Islet of Langerhans (tissue), 1 donor: ENCODE results near the gene FAM25G.
"Not testable (repeated sequence)": the region's sequence is repeated elsewhere in the genome, so short reads cannot be mapped to it uniquely, and the experiment has no call there.

ENCODE experiments used
- FAIRE-seq: peaks from one replicate; lab custom pipeline; 2011; peaks lifted over from hg19 to GRCh38; lab: Jason Lieb, UNC

Gene FAM25G

DNA sequence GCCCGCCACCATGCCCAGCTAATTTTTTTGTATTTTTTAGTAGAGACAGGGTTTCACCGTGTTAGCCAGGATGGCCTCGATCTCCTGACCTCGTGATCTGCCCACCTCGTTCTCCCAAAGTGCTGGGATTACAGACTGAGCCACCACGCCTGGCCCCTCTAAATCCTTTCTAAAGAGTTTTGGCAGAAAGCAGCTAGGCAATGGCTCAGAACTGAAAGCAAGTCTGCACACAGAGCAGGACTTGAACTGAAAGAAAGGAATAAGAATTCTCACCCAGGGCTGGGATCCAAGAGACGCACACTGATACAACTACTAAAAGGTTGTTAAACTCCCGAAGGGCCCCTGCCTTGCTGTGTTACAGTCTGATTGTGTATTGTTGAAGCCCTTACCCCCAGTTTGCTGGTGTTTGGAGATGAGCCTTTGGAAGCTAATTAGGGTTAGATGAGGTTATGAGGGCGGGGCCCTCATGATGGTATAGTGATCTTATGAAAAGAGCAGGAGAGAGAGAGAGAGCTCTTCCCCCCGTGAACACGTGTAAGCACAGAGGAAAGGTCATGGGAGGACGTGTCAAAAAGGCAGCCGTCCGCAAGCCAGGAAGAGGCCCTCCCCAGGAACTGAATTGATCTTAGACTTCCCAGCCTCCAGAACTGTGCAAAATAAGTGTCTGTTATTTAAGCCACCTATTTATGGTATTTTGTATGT lies 26.1 kb downstream of the FAM25G start:
- FAIRE-seq, result not testable (repeated sequence)

DNA sequence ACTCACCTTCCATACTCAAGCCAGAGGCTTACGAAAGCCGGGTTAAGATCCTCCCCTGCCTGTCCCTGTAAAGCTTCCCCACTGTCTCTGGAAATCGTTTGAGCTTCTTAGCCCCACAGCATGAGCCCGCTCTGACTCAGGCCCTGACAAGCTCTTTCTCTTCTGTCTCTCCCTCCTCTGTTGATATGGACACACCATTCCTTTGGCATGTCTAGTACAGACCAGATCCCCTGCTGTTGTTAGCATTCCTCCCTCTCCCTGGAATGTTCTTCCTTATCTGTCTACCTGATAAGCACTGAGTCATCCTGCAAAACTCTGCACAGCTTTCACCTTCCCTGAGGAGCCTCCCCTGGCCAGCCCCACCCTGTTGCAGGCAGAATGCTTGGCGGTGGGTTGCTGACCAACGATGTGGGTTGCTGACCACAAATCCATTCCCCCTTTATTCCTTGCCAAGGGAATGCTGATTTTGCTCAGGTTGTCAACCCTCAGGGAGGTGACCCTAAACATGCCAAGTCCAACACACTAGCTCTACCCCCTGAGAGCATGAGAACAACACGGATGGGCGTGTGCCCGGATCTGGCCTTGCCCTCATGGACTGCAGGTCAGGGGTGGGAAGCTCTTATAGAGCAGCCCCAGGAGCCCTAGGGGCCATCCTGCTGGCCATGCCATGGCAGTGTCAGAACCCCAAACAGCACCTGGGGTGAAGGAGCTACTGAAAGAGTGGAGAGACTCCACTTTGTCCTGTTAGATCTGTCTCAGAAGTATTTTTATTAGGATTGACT lies 28.7 kb downstream of the FAM25G start:
- not testable (repeated sequence) for FAIRE-seq

DNA sequence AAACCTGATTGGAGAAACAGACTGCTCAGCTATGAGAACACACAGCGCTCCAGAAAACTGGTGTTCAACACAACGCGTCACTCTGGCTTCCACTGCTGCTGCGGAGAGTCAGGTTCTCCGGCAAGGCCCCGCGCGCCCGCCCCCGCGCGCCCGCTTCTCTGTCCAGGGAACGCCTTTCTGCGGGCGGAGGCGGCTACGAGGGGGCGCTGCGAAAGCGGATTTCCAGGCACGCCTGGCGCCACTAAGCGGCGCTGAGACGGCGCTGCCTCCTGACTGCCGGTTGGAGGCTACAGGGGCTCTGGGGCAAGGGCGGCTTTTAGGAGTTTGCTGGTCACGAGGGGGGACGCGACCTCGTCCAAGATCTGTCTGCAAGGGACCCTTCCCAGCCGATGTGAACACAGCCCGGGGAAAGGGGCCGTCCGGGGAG lies 30.2 kb downstream of the FAM25G start:
- FAIRE-seq, result not testable (repeated sequence)

DNA sequence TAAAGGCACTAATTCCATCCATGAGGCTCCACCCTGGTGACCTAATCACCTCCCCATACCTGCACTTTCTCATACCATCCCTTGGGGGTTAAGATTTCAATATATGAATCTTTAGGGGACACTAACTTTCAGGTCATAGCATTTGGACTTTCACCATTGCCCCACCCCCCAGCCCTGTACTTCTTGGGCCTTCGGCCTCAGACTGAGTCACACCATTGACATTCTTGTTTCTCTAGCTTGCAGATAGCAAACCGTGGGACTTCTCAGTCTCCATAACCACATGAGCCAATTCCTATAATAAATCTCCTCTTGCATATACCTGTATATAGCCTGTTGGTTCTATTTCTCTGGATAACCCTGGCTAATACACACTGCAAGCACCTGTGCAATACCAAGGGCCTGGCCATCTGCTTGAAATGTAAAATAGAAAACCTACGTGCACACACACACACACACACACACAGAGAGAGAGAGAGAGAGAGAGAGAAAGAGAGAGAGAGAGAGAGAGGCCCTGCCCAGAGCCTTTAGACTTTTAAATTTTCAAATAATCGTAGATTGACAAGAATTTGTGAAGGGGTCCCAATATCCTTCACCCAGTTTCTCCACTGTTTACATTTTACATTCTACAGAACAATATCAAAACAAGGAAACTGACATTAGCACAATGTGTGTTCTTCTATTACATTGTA lies 32.9 kb downstream of the FAM25G start:
- no peak for FAIRE-seq

DNA sequence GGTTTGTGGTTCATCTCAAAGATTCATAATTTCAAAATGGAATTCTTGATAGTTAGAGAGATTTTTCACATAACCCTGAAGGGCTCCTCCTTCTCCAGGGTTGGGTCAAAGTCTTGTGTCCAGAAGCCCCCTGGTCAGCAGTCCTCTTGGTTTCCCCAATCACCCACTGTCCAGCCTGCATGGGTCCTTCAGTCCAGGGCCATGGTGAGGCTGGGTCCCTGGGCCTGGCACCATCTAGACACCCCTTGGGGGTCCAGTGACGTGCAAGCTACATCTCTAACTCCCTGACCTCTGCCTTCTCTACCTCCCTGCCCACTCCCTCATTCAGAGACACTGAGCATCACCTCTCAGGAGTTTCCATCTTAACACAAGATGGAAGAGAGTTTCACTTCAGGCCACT lies 33.7 kb downstream of the FAM25G start:
- no peak for FAIRE-seq

DNA sequence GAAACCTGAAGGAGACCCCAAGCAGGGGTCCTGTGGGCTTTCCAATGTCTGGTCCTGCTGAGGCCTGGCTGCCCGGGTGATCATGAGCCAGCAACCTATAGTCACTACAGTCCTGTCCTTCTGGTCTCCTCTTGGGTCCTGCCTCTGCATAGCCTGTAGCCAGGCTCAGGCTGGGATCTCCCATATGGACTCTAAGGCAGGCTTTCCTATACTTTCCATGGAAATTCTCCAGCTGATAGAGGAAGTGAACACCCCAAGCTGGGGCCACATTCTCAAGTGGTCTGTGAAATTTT lies 34.0 kb downstream of the FAM25G start:
- FAIRE-seq, result no peak

DNA sequence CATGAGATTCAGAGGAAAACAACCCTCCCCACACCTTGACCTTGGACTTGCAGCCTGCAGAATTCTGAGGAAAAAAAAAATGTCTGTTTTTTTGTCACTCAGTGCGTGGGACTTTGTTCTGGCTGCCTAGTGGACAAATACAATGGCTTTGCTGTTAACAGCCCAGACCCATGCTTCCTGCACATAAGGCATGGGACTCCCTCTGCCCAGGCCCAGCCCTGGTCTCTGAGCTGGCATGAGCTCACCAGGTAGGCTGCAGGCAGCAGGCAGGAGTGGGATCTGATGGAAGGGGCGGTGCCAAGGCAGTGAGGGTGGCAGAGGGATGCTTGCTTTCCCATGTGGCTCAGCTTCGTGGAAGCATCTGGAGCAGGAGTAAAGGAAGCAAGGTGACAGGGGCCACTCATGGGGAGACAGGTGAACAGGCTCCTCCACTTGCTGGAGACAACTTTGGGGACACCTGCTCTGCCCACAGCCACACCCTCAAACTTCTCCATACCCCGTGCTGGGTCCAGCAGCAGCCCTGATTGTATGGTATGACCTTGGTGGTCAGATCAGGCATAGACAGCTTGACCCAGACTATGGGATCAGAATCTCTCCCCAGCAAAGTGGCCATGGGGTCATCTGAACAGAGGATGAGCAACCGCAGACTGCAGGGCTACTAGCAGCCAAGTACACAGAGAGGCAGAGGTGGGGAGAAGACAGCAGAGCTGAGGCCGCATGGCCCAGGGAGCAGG lies 34.5 kb downstream of the FAM25G start:
- FAIRE-seq, result no peak

DNA sequence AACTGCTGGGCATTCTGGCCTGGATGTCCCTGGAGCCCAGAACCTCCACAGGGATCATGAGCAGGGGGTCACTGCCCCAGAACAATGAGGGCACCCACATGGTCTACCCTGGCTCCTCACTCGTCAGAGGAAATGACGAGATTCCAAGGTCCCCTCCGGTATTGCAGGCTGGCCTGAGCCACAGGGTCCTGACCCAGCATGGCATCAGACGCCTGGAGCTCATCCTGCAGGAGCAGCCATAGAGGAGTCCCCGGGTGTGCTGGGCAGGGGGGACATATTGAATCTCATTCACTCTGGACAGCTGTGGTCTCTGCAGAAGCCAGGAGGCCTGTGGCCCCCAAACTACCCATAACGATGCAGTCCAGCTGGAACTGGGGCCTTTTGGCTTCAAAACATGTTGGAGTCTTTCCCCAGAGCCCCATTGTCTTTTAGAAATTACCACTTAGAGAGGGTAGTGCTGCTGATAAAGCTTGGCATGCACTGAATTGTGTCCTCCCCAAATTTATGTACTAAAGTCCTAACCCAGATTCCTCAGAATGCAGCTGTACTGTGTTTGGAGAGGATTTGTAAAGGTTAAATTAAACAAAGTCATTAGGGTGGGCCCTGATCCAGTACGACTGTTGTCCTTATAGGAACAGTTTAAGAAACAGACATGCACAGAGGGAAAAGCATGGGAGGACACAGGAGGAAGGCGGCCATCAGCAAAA lies 35.3 kb downstream of the FAM25G start:
- no peak for FAIRE-seq

DNA sequence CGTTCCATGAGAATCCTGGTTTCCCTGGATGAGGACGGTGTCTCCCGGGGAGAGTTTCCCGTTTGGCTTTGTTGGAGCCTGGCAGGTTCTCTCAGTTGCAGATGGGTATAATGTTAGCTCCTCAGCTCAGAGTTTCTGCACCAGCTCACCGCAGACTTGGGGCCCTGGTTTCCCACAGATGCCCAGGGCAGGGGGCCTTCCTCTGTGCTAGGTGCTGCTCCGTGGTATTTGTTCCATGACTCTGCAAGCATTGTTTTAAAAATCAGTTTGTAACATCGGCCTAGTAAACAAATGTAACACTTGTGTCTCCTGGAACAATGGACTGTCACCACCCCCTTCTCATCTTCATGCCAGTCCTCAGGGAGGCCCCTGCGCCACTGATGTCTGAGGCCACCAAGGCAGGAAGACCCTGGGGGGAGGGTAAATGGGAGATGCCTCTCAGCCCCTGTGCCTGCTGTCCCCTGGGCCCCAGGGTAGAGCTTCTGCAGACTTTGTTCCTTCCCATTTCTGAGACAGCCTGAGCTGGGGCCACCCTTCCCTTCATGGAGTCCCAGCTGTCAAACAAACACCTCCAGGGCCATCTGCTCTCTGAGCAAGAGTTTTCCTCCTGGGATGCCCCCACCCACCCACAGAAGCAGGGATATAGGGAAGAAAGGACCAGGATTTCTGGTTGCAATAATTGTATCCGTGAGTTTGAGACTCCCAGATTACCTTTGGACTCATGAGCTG lies 36.0 kb downstream of the FAM25G start:
- not testable (repeated sequence) for FAIRE-seq

DNA sequence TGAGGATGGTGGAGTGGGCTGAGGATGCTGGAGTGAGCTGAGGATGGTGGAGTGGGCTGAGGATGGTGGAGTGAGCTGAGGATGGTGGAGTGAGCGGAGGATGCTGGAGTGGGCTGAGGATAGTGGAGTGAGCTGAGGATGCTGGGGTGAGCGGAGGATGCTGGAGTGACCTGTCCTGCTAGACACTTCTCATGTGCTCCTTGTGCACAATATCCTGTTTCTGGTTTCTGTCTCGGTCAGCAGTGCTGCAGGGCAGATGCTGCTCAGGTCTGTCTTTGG lies 36.8 kb downstream of the FAM25G start:
- FAIRE-seq, result no peak

DNA sequence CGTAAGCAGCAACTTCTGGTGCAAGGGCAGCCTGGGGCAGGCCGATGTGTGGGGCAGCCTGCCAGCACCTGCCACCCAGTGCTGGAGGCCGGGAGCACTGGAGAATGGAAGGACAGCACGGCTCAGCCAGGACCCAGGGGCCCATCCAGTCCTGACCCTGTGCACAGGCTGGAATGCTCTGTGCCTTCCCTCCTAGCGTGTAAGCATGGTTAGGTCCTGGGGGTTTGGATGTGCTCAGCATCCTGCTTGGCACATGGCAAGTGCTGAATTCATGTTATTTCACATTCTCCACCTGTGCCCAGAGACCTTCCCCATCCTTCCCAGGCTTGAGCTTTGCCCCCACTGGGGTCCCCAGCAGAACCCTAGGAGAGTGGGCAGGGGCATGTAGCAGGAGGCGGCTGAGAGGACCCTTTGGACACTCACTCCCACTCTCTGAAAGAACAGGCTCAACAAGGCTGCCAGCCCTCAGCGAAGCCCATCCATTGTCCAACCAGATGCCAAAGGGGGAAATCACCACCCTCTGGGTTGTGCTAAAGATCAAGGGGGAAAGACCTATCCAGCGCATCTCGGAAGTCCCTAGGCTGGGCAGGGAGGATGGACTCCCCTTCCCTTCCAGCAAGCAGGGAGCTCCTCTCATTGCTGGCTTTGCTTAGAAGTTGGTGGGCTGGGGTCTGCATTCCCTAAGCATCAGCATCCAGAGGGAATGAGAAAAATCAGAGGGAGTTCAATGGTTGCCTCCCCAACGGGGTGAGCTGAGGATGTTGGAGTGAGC lies 37.3 kb downstream of the FAM25G start:
- FAIRE-seq, result no peak

DNA sequence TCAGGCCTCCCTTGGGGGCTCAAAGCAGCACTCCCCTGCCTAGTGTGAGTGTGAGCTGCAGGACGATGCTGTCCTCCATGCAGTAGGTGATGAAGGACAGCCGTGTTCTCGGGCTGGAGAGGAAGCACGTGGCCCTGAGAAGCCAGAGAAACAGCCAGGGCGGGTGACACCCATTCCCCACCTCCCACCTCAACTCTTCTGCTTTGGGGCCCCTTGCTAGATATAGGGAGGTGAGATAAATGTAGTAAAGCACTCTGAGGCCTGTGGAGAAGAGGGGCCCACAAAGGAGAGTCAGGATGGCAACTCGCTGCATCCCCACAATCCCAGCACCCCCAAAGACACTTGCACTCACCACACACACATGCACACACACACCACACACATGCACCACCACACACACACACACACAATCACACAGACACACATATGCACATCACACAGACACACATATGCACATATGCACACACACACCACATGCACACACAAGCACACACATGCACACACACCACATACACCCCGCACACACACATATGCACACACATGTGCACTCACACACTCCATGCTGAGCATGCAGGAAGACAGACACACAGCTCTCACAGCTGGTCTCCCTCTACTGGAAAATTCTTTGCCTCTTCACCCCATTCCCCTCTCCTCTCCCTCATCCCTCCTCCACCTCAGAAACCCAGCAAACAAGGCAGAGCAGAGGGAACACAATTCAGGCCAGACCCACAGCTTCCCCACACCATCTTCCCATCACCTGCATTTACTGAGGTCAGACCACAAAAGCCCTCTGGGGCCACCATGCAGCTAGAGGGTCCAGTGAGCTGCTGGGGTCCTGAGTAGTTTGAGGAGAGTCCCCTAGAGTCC lies 38.1 kb downstream of the FAM25G start:
- FAIRE-seq, result no peak

DNA sequence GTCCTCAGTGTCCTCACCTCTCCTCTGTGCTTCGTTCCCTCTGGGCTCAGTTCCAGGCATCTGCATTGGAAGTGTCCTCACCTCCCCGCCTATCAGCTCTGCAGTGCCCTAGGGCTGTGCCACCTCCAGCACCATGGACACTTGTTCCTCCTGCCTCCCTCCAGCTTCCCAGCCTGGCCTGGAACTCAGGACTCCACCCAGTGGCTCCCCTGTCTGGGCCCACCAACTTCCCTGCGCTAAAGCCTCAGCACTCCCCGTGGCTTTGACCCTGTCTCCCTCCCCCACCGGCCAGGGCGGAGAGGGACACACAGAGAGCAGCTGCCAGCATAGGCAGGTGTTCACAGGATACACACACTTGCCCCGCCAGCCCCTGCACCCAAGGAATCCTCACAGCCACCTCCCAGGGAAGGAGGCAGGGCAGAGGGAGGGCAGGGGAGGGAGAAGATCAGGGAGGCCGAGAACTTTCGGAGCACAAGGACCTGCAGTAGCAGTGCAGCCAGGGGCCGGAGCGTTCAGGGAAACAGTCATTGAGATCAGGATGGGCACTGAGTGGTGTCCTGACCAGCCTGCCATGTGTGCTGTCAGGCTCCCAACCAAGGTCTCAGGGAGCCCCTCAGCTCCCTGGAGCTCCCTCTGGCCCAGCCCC lies 38.9 kb downstream of the FAM25G start:
- no peak for FAIRE-seq

DNA sequence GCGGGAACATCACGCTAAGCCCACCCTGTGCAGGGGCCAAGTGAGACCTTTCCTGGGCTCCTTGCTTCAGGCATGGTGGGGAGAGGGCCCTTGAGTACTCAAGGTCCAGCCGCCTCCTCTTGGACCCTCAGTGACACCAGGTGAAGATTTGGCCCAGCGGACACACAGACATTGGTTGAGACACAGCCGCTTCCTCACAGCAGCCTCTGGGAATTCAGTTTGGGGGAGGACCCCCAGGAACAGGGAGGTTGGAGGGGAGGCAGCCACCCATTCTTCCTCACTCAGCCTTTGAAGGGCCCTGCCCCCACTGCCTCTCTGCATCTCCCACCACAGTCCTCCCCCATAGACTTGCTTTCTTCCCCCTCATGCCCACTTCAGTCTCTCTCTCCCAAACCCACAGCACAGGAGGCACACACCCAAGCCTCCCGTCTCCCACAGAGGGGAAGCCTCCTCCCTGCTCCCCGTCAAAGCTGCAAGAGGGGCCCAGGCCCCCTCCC lies 39.5 kb downstream of the FAM25G start:
- no peak for FAIRE-seq

DNA sequence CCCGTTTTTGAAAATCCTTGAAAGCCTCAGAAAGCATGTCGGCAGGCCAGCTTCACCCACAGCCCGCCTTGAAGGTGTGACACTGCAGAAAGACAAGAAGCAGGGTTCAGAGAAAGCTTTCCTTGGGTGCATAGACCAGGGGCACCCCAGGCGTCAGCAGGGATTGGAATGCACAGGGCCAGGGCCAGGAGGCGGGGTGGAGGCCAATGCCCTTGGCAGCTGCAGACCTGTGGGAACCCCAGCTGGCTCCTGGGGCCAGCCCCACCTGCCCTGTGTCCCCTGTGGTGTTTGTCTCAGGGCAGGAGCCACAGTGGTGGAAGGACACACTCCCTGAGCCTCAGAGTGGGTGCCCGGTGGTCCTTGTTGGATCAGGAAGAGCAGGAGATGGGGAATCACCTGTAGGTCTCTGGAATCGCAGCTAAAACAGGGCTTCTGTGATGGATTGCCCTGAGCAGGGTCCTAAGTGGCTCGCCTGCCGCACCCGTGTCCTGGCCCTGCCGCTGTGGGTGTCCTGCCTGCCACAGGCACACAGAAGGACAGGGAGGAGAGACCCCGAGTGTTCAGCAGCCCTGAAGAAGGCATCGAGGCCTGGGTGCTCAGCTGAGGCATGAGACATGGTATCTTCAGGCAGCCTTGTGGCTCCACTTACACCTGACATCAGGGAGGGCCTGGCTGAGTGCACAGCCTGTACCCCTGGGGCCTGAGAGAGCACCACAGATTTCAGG lies 40.1 kb downstream of the FAM25G start:
- no peak for FAIRE-seq

DNA sequence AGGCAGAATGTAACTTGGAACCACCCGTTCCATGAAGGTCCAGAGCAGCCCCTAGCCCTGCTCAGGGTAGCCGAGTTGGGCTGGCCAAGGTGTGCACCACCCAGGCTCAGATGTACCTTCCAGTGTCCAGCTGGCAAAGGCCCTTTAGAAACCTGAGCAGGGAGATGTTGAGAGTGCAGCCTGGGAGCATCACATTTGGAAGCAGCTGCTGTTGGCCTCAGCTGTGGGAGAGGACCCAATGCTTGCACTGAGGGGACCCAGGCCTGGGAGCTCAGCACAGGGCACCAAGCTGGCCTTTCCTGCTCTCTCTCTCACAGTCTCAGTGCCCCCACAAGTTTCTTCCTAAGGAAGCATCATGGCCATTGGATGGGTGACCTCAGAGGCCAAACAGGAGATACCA lies 41.1 kb downstream of the FAM25G start:
- no peak for FAIRE-seq

DNA sequence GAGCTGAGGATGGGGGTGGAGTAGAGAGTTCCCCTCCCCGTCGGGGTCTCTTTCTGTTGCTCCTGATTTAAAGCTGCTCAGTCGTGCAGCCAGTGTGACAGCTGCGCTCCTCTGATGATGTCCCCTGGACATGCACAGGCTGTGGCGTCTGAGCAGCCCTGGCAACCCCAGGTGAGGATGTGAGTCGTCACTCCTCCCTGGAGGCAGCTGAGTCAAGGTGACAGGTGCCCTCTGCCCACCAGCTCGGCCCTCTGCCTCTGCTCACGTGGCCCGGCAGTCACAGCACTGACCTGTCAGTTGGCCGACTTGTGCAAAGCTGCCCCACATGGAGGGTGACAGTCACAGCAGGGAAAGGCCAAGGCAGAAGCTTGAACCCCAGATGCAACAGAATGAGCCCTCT lies 41.5 kb downstream of the FAM25G start:
- no peak for FAIRE-seq
